Cardiac muscle cell (in vitro differentiated cells and primary cell): Measurements from ENCODE around the gene BHLHA15. TPM values are rescaled to one million over a fixed set of nuclear protein-coding genes. Genes with fewer than 3 reads are reported as not detected.

ENCODE experiments used
- DNase-seq, 2 donors: peaks; one replicate each; pipeline versions ENCODE4 v3.0.0 to v3.0.0-alpha.2; 2010 to 2017; ENCODE audit warnings: low read depth in 1 of 2, low spot score in 1 of 2
- H3K27ac ChIP-seq: fragments of 200-600 bp; sonication (generic); 2 replicates; pipeline ENCODE4 v1.5.1; 2016
- H3K27me3 ChIP-seq: fragments of 200-600 bp; sonication (generic); 2 replicates; pipeline ENCODE4 v1.6.0; 2016; ENCODE audit warnings: control low read depth
- H3K36me3 ChIP-seq: fragments of 200-600 bp; sonication (generic); 2 replicates; pipeline ENCODE4 v1.5.1; 2016; ENCODE audit warnings: control low read depth
- H3K4me1 ChIP-seq: fragments of 200-600 bp; sonication (generic); 2 replicates; pipeline ENCODE4 v1.8.1; 2017; ENCODE audit warnings: low read depth, mild to moderate bottlenecking, mixed run types
- H3K4me3 ChIP-seq: fragments of 200-600 bp; sonication (generic); 2 replicates; pipeline ENCODE4 v1.5.1; 2016; ENCODE audit warnings: mild to moderate bottlenecking
- H3K9me3 ChIP-seq: fragments of 200-600 bp; sonication (generic); 2 replicates; pipeline ENCODE4 v1.5.1; 2017; ENCODE audit warnings: low read depth, mild to moderate bottlenecking, control low read depth
- CTCF ChIP-seq: IDR thresholded peaks from 2 replicates; pipeline ENCODE4 v1.5.1; 2012; ENCODE audit warnings: low read depth, mild to moderate bottlenecking, low read length
- polyA plus RNA-seq: library from polyadenylated mRNA; unstranded; fragments of >200 nt; fragmentation: Nextera tagmentation; extraction: Ambion mirVana; gene quantifications from 2 replicates; pipeline ENCODE4 v1.2.1, GENCODE V29; 2016
- total RNA-seq: library from RNA; depleted of rRNA; stranded (reverse); fragments of >200 nt; gene quantifications from 2 replicates; pipeline ENCODE4 v1.2.3, GENCODE V29; 2016

Gene BHLHA15
- total and polyA plus RNA-seq, 2 experiments from 2014 or later = 2.2 TPM; not detected in 1

- Histone ChIP-seq H3K9me3 (no peaks in the 10 kb centered on the region), H3K4me3 (no peak overlapping the region), H3K27me3 (no peaks in the 10 kb centered on the region), H3K4me1 (peaks cover 3% of the 10 kb centered on the region), H3K27ac (no peak overlapping the region), H3K36me3 (no peaks in the 10 kb centered on the region)
- DNase-seq = no peak
- no peak for TF ChIP-seq CTCF
Measured at GRCh38 chr7:98178762-98179490, 32.3 kb upstream of the BHLHA15 start.

- Histone ChIP-seq H3K4me3 (no peak overlapping the region), H3K9me3 (no peaks in the 10 kb centered on the region), H3K27ac (no peak overlapping the region), H3K36me3 (no peaks in the 10 kb centered on the region), H3K27me3 (no peaks in the 10 kb centered on the region), H3K4me1 (no peaks in the 10 kb centered on the region)
- no peak for DNase-seq
- TF ChIP-seq CTCF = no peak
Measured at GRCh38 chr7:98180751-98181150, 30.5 kb upstream of the BHLHA15 start.

GRCh38 chr7:98185101-98185500 is 26.1 kb upstream of the BHLHA15 start:
- H3K27ac ChIP-seq = no peak overlapping the region
- no peaks in the 10 kb centered on the region for H3K27me3 ChIP-seq
- H3K4me1 ChIP-seq = no peaks in the 10 kb centered on the region
- peaks cover 3% of the 10 kb centered on the region for H3K36me3 ChIP-seq
- TF ChIP-seq CTCF = no peak
- no peaks in the 10 kb centered on the region for H3K9me3 ChIP-seq
- no peak overlapping the region for H3K4me3 ChIP-seq
- DNase-seq = no peak

- Histone ChIP-seq H3K27ac (no peak overlapping the region), H3K27me3 (no peaks in the 10 kb centered on the region), H3K4me3 (no peak overlapping the region), H3K4me1 (no peaks in the 10 kb centered on the region), H3K36me3 (peaks cover 3% of the 10 kb centered on the region), H3K9me3 (no peaks in the 10 kb centered on the region)
- TF ChIP-seq CTCF = no peak
- DNase-seq = peak in 1 of 2 donors; percentile 61
Measured at GRCh38 chr7:98186452-98187137, 24.6 kb upstream of the BHLHA15 start.

- Histone ChIP-seq H3K4me1 (no peaks in the 10 kb centered on the region), H3K27ac (no peak overlapping the region), H3K36me3 (peaks cover 4% of the 10 kb centered on the region), H3K27me3 (no peaks in the 10 kb centered on the region), H3K9me3 (no peaks in the 10 kb centered on the region), H3K4me3 (no peak overlapping the region)
- DNase-seq = no peak
- TF ChIP-seq CTCF = no peak
Measured at GRCh38 chr7:98187138-98187502, 24.1 kb upstream of the BHLHA15 start.
